Naive thymus-derived CD4-positive, alpha-beta T cell (primary cell): ENCODE data around the gene DPYSL4. TPM values are rescaled to one million over a fixed set of nuclear protein-coding genes. Genes with fewer than 3 reads are reported as not detected.

Source experiments
- ATAC-seq: fragments of 150-1000 bp; cut with Tn5 transposase; 2 replicates; pipeline ENCODE4 v1.10.0; 2021; ENCODE audit warnings: mild to moderate bottlenecking, moderate library complexity
- CTCF ChIA-PET: fragments of 350-600 bp; sonication (Branson Sonifier 250); formaldehyde crosslinking; loops from one replicate; lab custom pipeline; 2021; ENCODE audit warnings: antibody characterized with exemption; lab: Charles Lee
- POLR2A ChIA-PET: fragments of 350-600 bp; sonication (Branson Sonifier 250); formaldehyde crosslinking; loops from one replicate; lab custom pipeline; 2021; ENCODE audit warnings: antibody characterized with exemption, inconsistent platforms; lab: Charles Lee
- DNase-seq, 9 donors: peaks; one replicate each; pipeline versions ENCODE4 v3.0.0 to v3.0.0-alpha.2; 2020 to 2022; ENCODE audit warnings: mixed read lengths in 1 of 9
- H3K27ac ChIP-seq: one replicate; pipeline ENCODE4 v1.7.0; 2013; ENCODE audit warnings: mild to moderate bottlenecking, low read depth, low read length, moderate library complexity
- H3K27me3 ChIP-seq, 2 donors: one replicate each; pipeline ENCODE4 v1.7.0; 2013; ENCODE audit warnings: low read length in 2 of 2, mild to moderate bottlenecking in 2 of 2, moderate library complexity in 2 of 2; ENCODE audit not compliant: control insufficient read depth in 2 of 2, insufficient read depth in 2 of 2
- H3K36me3 ChIP-seq, 3 experiments: 1 replicate in 2 of 3; 2 replicates in 1 of 3; pipeline ENCODE4 v1.7.0; 2013; ENCODE audit warnings: low read length in 3 of 3, mild to moderate bottlenecking in 3 of 3, moderate library complexity in 1 of 3; ENCODE audit not compliant: insufficient read depth in 3 of 3, control insufficient read depth in 2 of 3
- H3K4me1 ChIP-seq, 2 donors: one replicate each; pipeline ENCODE4 v1.7.0; 2013; ENCODE audit warnings: low read length in 2 of 2, mild to moderate bottlenecking in 2 of 2, moderate library complexity in 1 of 2; ENCODE audit not compliant: control insufficient read depth in 2 of 2, insufficient read depth in 2 of 2
- H3K4me3 ChIP-seq: 2 replicates; pipeline ENCODE4 v1.7.0; 2013; ENCODE audit warnings: mild to moderate bottlenecking, low read length
- H3K9me3 ChIP-seq, 3 experiments: 1 replicate in 2 of 3; 2 replicates in 1 of 3; pipeline ENCODE4 v1.7.0; 2013; ENCODE audit warnings: low read length in 3 of 3; ENCODE audit not compliant: control insufficient read depth in 2 of 3
- H3K27ac Mint-ChIP-seq, 9 donors: one replicate each; pipeline ENCODE4 v1.8.0; 2020 to 2022; ENCODE audit warnings: mixed read lengths in 9 of 9, mild to moderate bottlenecking in 8 of 9, moderate library complexity in 5 of 9, inconsistent platforms in 2 of 9
- H3K27me3 Mint-ChIP-seq, 5 donors: one replicate each; pipeline ENCODE4 v1.8.0; 2021 to 2022; ENCODE audit warnings: mixed read lengths in 5 of 5, mild to moderate bottlenecking in 1 of 5
- H3K36me3 Mint-ChIP-seq, 5 donors: one replicate each; pipeline ENCODE4 v1.8.0; 2020 to 2022; ENCODE audit warnings: mixed read lengths in 5 of 5, mild to moderate bottlenecking in 3 of 5, inconsistent platforms in 1 of 5
- H3K4me1 Mint-ChIP-seq, 7 donors: one replicate each; pipeline ENCODE4 v1.8.0; 2020 to 2022; ENCODE audit warnings: mixed read lengths in 7 of 7, mild to moderate bottlenecking in 3 of 7, inconsistent platforms in 1 of 7
- H3K4me3 Mint-ChIP-seq, 10 donors: one replicate each; pipeline ENCODE4 v1.8.0; 2020 to 2022; ENCODE audit warnings: mild to moderate bottlenecking in 10 of 10, mixed read lengths in 10 of 10, moderate library complexity in 6 of 10, inconsistent platforms in 2 of 10
- H3K9me3 Mint-ChIP-seq, 11 donors: one replicate each; pipeline ENCODE4 v1.8.0; 2020 to 2022; ENCODE audit warnings: mixed read lengths in 11 of 11, mild to moderate bottlenecking in 4 of 11, inconsistent platforms in 1 of 11, moderate library complexity in 1 of 11
- intact Hi-C, 2 donors: fragments of 100-400 bp; cut with micrococcal nuclease; formaldehyde crosslinking; loops; one replicate each; pipeline ENCODE4 v1.15.1; 2023
- polyA plus RNA-seq, 2 donors: library from polyadenylated mRNA; unstranded; fragments of 300-500 nt; fragmentation: Illumina TruSeq; gene quantifications; one replicate each; pipeline ENCODE4 v1.2.3, GENCODE V29; 2021
- total RNA-seq, 6 experiments: library from RNA in 5 of 6; stranded (reverse) in 5 of 6; gene quantifications; 1 replicate in 5 of 6; 2 replicates in 1 of 6; pipeline ENCODE4 v1.2.3 and lab custom pipeline; 2021 to 2026

Gene DPYSL4
- total RNA-seq (10 to 100 TPM in 2 of 5 experiments, 1 to 10 TPM in 2, under 1 TPM in 1; 0.66 to 60.0 (median 9.4) TPM), polyA plus RNA-seq (10 to 100 TPM in 1 of 2 donors, under 1 TPM in 1; 0.35 to 18.2 TPM), total RNA-seq (lab: John Stamatoyannopoulos, UW) (32.6 reads per million, percentile 62 among the genes with 10 or more reads in this experiment)

DNA sequence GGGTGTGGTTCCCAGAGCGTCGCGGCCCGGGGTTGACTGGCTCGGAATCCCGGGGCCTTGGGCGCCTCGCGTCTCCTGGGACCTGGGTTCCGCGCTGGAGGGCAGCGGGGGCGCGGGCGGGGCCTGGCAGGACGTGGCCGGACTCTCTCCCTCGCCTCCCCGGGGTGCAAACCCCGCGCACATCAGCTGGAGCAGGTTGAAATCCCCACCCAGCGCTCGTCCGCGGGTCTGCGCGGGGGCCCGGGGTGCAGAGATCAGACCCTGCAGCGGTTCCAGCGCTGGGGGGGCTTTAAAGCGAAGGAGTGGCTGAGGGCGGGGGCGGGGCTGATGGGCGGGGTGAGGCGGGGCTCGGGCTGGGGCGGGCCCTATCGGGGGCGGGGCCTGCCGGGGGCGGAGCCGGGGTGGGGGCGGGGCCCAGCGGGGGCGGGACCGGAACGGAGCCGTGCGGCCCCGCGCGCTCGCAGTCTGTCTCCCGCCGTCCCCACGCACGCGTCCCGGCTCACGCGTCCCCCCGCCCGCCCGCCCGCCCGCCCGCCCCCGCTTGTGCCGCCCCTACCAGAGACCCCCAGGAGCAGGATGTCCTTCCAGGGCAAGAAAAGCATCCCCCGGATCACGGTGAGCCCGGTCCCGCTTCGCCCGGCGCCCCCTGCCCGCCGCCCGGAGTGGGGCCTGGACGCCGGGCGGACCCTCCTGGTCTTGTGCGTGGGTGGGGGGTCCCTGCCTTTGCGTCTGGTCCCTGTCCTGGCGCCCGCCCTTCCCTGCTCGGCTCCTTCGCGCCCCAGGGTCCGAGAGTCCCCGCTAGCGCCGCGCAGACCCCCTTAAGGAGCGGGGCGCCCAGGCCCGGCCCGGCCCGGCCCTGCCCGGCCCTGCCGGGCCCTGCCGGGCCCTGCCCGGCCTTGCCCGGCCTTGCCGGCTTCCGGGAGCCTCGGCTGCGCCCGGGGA is at the start of gene DPYSL4:
Gene DPYSL4 (plus strand): TSS at position 461 of the 942 bp plus-strand sequence. CDS start 116 bp downstream, at position 577.
- peak; percentile 78 for ATAC-seq
- Mint-ChIP-seq H3K4me3 (peak within 1 kb of the TSS in 9 of 10 donors; percentile 57 to 84 (median 70)), H3K27ac (peak within 1 kb of the TSS in 4 of 9 donors; percentile 29 to 83 (median 54)), H3K36me3 (peaks cover 0 to 15% (median 0%) of the 10 kb centered on the region in 5 donors), H3K4me1 (peaks cover 3 to 28% (median 17%) of the 10 kb centered on the region in 7 donors), H3K9me3 (peaks cover 0 to 2% (median 0%) of the 10 kb centered on the region in 11 donors), H3K27me3 (peaks cover 0 to 38% (median 31%) of the 10 kb centered on the region in 5 donors)
- CTCF ChIA-PET = interaction anchor here (0.9 kb wide), 1 partner anchor 44 kb away, joined by 3 read pairs; no protein-coding TSS in a partner anchor
- POLR2A ChIA-PET = no interaction called here
- Histone ChIP-seq H3K4me1 (peaks cover 0 to 7% of the 10 kb centered on the region in 2 donors), H3K27ac (peak within 1 kb of the TSS; percentile 55), H3K27me3 (peaks cover 0 to 10% of the 10 kb centered on the region in 2 donors), H3K4me3 (peak within 1 kb of the TSS; percentile 27), H3K9me3 (no peaks in the 10 kb centered on the region), H3K36me3 (no peaks in the 10 kb centered on the region)
- intact Hi-C loops = loop anchor here (1.0 to 10.0 kb wide), 5 partner anchors 27 to 351 kb away; partner anchors contain the start of genes INPP5A (in 2 of the 2) and LRRC27 (in 1 of the 2)
- DNase-seq = peak in 4 of 9 donors; percentile 39 to 62 (median 54)

DNA sequence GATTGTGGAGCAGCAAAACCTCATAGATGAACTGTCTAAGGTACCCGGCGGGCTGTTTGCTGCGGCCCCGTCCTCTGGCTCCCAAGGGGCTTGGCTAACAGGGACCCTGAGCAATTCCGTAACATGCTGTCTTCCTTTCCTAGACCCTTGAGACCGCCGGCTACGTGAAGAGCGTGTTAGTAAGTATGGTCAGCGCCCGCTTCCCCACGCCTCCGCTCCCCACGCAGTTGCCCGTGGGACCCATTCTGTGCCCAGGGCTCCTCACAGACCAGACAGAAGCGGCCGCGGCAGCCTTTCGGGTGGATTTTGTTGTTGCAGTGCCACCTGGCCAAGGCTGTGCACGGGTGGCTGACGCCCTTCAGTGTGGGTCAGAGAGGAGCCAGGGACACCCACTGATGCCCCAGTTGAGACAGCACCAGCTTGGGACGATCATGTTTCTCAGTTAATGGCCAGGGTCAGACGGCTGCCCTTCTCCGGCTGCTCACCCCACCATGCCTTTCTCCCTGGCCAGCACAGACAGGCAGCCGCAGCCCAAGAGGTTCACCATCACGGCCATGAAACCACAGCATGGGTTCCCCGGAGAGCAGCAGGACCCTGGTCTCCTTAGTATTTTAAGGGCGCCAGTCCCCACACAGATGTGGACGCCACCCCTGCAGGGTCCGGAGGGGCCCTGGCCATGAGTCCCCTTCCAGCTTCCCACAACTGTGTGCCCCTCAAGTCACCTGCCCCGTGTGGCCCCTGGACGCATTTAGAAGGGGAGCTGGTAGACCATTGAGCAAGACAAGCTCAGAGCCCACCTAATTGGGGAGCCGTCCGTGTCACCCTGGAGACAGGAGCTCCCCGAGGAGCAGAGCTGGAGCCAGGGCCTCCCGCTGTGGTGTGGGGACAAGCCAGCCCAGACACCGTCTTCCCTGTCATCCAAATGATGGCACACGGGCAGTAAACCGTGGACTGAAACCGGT is 49.4 kb upstream of the DPYSL4 start:
- no peaks in the 10 kb centered on the region for H3K9me3 Mint-ChIP-seq
- no peak overlapping the region for H3K27ac Mint-ChIP-seq
- DNase-seq = no peak
- H3K36me3 ChIP-seq = no peaks in the 10 kb centered on the region
- H3K9me3 ChIP-seq = no peaks in the 10 kb centered on the region
- no peak overlapping the region for H3K27ac ChIP-seq
- ChIA-PET CTCF (no interaction called here), POLR2A (no interaction called here)
- no peak overlapping the region for H3K4me3 ChIP-seq
- H3K4me3 Mint-ChIP-seq = no peak overlapping the region
- no peaks in the 10 kb centered on the region for H3K27me3 ChIP-seq
- no peaks in the 10 kb centered on the region for H3K4me1 ChIP-seq
- ATAC-seq = no peak
- no peaks in the 10 kb centered on the region for H3K36me3 Mint-ChIP-seq
- H3K27me3 Mint-ChIP-seq = peaks cover 0 to 7% (median 5%) of the 10 kb centered on the region in 5 donors
- H3K4me1 Mint-ChIP-seq = peaks cover 0 to 4% (median 2%) of the 10 kb centered on the region in 7 donors
- intact Hi-C loops = loop anchor here in 1 of 2 donors (2.0 kb wide), 1 partner anchor 71 kb away; no protein-coding TSS in a partner anchor

DNA sequence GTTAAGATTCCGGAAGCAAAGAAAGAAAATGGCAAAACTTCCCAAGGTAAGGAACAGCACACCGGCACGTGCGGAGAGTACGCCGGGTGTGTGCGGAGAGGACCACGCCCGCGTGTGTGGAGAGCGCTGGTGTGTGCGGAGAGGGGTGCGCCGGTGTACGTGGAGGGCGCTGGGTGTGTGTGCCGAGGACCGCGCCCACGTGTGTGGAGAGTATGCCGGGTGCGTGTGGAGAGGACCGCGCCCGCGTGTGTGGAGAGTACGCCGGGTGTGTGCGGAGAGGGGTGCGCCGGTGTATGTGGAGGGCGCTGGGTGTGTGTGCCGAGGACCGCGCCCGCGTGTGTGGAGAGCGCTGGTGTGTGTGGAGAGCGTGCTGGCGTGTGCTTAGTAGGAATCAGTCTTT is 48.6 kb upstream of the DPYSL4 start:
- H3K36me3 ChIP-seq = no peaks in the 10 kb centered on the region
- ChIA-PET CTCF (no interaction called here), POLR2A (no interaction called here)
- DNase-seq (no peak), ATAC-seq (no peak)
- H3K9me3 Mint-ChIP-seq = no peaks in the 10 kb centered on the region
- no peaks in the 10 kb centered on the region for H3K36me3 Mint-ChIP-seq
- H3K27ac ChIP-seq = no peak overlapping the region
- H3K4me3 ChIP-seq = no peak overlapping the region
- H3K27ac Mint-ChIP-seq = no peak overlapping the region
- H3K4me1 Mint-ChIP-seq = peaks cover 0 to 2% (median under 1%) of the 10 kb centered on the region in 7 donors
- H3K4me3 Mint-ChIP-seq = no peak overlapping the region
- no peaks in the 10 kb centered on the region for H3K4me1 ChIP-seq
- H3K9me3 ChIP-seq = no peaks in the 10 kb centered on the region
- intact Hi-C loops = no loop called here
- H3K27me3 Mint-ChIP-seq = peaks cover 0 to 8% (median 5%) of the 10 kb centered on the region in 5 donors
- H3K27me3 ChIP-seq = no peaks in the 10 kb centered on the region

DNA sequence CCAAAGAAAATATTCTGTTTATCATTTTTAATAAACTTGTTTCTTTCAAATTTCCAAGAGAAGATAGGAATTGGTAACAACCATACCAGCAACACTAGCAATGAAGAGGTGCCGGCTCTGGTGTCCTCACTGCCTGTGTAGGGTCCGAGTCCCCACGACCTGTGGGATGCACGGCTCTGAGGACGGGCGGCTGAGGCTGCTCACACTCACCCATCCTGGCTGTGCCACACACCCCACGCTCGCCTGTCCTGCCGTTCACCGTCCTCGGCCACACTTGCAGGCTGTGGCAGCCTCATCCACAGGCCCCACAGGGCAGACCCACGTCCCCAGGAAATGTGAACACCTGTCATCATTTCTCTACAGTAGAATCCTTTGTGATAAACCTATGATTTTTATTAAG is 48.2 kb upstream of the DPYSL4 start:
- ChIA-PET CTCF (no interaction called here), POLR2A (no interaction called here)
- H3K9me3 Mint-ChIP-seq = no peaks in the 10 kb centered on the region
- H3K9me3 ChIP-seq = no peaks in the 10 kb centered on the region
- no peak for DNase-seq
- no peak overlapping the region for H3K27ac Mint-ChIP-seq
- intact Hi-C loops = no loop called here
- H3K4me1 ChIP-seq = no peaks in the 10 kb centered on the region
- H3K27me3 ChIP-seq = no peaks in the 10 kb centered on the region
- no peak overlapping the region for H3K27ac ChIP-seq
- peaks cover 0 to 2% (median 0%) of the 10 kb centered on the region in 7 donors for H3K4me1 Mint-ChIP-seq
- H3K4me3 Mint-ChIP-seq = no peak overlapping the region
- no peaks in the 10 kb centered on the region for H3K36me3 ChIP-seq
- H3K27me3 Mint-ChIP-seq = peaks cover 0 to 12% (median 5%) of the 10 kb centered on the region in 5 donors
- no peaks in the 10 kb centered on the region for H3K36me3 Mint-ChIP-seq
- no peak overlapping the region for H3K4me3 ChIP-seq
- ATAC-seq = no peak

DNA sequence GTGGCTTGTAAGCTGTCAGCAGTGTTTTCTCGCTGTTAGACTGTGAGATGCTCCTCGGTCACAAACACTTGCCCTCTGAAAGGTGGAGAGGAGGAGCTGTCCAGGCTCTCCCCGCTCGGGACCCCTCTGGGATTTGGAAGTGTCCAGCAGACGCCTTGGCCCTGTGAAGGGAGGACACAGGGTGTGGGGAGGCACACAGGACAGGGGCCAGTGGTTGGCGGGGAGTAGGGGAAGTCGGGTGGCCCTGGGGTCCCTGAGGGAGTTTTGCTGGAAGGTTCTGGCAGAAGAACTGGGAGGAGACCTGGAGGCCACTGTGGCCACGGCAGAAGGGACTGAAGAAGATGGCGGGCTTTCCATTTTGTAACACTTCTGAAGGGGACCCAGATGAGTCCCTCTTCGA is 47.2 kb upstream of the DPYSL4 start:
- ChIA-PET CTCF (no interaction called here), POLR2A (no interaction called here)
- H3K36me3 Mint-ChIP-seq = no peaks in the 10 kb centered on the region
- Histone ChIP-seq H3K27ac (no peak overlapping the region), H3K9me3 (no peaks in the 10 kb centered on the region), H3K4me1 (no peaks in the 10 kb centered on the region), H3K4me3 (no peak overlapping the region), H3K36me3 (no peaks in the 10 kb centered on the region), H3K27me3 (no peaks in the 10 kb centered on the region)
- no peak for DNase-seq
- no peak for ATAC-seq
- intact Hi-C loops = no loop called here
- no peaks in the 10 kb centered on the region for H3K4me1 Mint-ChIP-seq
- peaks cover 0 to 5% (median 0%) of the 10 kb centered on the region in 5 donors for H3K27me3 Mint-ChIP-seq
- H3K4me3 Mint-ChIP-seq = no peak overlapping the region
- H3K9me3 Mint-ChIP-seq = no peaks in the 10 kb centered on the region
- H3K27ac Mint-ChIP-seq = no peak overlapping the region
